Stimulated activated CD8-positive, alpha-beta memory T cell treated with anti-CD3 and anti-CD28 coated beads, Interleukin-12 subunit alpha, Interleukin-12 subunit beta, amount 100 ng/mL, for 24 hours (primary cell): Measurements from ENCODE around the gene CDH13.

ENCODE experiments used
- DNase-seq: peaks from one replicate; pipeline ENCODE4 v3.0.0-alpha.2; 2020; ENCODE audit errors: extremely low read depth

CDH13 gene

DNA sequence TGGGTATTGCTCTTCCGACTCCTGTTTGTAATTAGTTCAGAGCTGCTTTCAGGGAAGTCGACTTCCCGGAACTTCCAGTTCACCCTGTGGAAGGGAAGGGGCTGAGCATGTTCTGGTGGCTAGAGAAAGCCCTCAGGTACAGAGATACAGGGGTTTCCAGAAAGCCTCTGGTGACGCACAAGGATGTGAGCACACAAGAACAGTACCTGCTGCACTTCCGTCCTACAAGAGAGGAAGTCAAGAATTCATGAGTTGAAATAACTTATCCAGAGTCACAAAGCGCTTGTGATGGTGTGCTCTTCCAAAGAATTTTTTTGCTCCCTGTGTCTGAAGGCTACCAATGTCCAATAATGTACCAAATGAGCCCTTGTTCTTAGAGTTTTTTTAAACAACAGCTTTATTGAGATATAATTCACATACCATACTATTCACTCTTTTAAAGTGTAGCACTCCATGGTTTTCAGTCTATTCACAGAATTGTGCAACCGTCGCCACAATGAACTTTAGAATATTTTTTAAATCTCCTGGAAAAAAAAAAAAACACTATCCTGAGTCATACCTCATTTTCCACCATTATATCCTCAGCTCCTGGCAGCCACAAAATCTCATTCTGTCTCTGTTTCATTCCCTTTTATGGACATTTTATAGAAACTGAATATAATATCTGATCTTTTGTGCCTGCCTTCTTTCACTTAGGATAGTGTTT, 327.6 kb downstream of the CDH13 start:
- DNase-seq: no peak

DNA sequence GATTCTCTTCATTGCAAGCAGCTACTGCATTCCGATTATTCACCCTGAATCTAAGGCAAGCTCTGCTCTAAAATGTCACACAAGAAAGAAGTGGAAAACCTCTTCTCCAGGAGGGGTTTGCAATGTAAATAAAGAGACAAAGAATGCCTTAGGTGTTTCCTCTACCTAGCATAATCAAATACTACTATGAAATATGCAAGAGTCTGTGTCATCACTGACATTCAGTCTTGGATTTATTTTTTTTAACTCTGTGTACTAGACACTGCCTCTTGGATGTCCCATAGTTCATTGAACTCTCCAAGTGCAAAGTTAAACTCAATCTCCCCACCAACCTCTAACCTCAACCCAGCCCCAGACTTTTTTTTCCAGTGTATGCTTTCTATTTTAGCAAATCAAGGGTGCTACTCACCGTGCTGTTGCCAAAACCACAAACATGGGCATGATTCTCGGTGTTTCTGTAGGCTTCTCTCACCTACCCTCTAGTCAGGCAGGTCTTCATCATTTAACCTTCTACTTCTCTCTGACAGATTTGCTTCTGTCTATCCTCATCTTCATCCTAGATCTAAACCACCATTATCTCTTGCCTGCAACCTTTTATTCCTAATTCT, 329.1 kb downstream of the CDH13 start:
- no peak for DNase-seq

DNA sequence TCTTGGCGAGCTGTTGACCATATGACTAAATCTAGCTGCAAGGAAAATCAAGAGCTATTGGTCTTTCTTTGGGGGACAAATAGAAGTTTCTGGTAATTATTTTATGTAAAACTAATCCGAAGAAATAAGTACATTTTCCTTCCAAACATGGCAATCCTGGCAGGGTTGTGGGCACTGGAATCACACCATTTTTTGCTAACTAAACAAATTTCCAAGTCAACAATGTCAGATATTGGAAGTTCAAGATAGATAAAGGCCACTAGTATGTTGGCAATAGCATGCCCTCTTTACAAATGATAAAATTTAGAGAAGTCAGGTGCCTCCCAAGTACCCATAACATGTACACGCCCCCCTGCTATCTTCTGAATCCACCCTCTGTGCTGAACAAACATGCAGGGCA, 330.4 kb downstream of the CDH13 start:
- DNase-seq: no peak

DNA sequence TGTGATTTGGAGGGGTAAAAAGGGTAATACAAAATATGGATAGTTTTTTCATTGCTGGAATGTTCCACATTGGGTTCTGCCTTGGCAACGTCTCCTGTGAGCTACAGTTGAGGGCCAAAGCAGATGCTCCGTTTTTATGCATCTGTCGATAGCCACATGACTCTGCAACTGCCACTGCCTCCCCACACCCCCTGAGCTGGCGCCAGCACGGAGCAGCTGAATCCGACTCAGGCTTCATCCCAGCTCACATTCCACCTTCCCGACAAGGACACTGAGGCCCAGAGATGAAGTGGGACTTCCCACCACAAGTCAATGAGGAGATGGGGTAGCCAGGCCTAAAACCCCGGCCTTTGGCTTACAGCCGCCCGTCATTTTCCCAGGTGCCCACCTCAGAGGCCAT, 334.1 kb downstream of the CDH13 start:
- no peak for DNase-seq

DNA sequence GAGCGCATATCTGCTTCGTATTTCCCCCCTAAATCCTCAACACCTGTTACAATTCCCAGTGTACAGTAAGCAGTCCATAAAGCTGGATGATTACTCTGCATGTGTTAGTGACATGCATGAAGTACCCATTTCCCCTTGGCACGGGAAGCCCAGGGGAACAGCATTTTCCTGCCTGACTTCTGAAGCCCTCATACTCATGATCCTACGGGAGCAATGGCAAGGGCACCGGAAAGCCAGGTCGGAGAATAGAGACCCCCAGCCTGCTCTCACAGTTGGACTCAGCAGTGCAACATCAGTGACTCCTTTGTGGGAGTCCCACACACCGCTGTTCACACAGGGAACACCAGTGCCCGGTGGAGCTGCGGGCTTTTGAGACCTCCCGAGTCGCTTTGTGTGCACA, 336.9 kb downstream of the CDH13 start:
- DNase-seq: no peak

DNA sequence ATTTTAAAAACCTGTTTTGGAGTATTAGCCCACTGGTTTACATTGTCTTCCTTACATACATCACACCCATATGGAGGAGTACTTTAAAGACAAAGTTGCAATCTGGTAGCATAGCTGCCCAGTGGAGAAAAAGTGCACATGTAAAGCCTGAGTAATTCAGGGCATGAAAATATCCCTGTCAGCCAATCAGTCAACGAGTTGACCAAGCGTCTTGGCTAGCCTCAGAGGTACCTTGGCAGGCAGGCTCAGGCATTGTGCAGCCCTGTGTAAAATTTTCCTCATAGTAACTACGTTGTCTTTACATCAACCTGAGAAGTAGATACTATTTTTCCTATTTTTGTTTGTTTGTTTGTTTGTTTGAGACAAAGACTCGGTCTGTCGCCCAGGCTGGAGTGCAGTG, 339.0 kb downstream of the CDH13 start:
- no peak for DNase-seq

DNA sequence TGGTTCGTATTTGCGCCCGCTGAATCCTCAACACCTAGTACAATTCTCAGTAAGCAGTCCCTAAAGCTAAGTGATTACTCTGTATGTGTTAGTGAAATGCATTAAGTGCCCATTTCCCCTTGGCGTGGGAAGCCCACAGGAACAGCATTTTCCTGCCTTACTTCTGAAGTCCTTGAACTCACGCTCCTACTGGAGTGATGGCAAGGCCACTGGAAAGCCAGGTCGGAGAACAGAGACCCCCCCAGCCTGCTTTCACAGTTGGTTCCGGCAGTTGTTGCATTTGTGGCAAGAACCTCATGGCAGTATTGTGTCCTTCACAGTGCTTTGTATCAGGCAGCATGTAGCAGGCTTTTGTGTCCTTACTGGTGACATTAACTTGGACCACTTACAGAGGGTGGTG, 340.7 kb downstream of the CDH13 start:
- DNase-seq: no peak

DNA sequence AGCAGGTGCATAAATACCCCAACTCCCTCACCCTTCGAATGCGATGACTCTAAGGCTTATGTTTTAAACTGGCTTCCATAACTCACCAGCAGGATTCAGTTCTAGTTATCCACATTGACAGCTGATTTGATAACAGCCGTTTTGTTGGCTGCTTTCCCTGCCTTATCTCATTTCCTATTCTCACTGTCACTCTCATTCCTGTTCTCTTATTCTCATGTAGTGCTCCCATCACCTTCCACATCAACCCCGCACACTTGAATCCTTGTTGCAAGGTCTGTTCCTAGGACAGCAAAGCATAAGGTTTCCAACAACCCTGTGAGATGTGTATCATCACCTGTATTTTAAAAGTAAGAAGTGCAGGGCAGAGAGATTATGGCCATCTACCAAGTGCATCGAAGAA, 344.4 kb downstream of the CDH13 start:
- no peak for DNase-seq

DNA sequence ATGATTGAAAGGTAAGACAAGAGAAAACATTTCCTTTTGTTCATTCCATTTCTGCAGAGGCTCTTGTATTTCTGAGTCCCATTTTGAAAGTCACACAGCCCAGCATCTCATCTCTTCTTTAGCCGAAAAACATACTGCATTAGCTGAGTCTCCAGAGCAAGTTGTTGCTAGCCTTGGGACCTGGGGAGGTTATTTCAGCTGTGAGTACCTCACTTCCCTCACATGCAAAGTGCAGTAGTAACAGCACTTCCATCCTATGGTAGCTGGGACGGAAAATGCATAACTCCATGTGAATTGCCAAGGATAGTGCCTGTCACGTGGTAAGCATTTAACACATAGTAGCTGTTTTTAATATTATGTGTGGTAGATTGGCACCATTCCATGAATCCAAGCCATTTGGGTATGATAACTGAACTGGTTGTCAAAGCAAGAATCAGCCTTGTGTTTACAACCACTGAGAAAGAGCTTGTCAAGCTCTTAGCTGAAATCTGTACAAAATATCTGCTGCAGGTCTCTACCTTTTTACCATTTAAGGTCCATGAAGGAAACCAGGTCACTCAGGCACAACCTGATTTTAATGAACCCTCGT, 345.7 kb downstream of the CDH13 start:
- no peak for DNase-seq

DNA sequence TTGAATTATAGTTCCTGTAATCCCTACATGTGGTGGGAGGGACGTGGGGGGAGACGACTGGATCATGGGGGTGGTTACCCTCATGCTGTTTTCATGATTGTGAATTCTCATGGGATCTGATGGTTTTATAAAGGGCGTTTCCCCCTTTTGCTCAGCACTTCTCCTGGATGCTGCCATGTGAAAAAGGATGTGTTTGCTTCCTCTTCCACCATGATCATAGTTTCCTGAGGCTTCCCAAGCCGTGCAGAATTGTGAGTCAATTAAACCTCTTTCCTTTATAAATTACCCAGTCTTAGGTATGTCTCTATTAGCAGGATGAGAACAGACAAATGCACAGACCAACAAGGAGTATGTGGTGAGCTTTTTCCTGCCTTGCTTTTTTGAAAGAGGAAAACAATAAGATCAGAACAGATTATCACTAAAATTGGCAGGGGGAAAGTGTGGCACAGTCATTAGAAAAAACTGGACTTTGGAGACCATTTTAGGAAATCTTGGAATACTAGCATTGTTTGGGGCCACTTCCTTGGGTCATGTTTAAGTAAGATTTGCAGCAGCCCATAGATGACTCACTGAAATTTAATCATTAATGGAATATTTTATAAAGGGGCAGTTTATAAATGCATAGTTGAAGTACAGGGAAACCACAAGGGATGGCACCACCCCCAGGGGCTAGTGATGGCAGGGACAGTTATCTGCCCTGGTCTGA, 352.8 kb downstream of the CDH13 start:
- no peak for DNase-seq

DNA sequence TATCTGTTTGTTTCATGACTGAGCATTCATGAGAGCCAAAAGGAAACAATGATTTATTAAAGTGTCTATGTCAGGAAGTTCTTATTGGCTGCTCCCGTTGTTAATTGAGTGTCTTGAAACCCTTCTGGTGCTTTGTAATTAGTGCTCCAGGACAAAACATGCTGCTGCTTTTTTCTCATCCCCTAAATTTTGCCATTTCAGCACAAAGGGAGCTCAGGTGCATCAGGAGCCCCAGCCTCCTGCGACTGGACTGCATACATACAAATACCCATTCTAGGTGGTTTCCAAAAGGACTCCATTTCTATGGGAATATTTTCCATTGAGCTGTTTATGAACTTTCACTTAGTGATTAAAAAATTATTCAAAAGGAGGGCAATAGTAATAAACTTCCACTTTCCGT, 354.0 kb downstream of the CDH13 start:
- no peak for DNase-seq

DNA sequence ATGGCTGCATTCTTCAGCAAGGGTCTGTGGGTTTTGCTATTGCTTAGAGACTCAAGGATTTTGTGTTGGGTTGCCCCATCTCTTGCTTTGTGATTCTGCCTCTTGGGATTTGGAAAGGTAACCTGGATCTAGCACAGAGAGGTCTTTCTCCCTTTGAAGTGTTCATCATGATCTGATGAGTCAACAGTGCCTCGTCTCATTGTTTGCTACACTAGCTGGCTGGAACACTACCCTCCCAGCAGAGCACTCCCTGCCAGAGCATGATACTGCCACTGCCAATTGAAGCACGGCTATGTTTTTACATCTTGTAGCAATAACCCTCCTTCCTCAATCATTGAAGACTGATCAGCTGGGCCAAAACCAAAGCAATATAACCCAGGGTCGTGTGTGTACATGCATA, 361.0 kb downstream of the CDH13 start:
- no peak for DNase-seq

DNA sequence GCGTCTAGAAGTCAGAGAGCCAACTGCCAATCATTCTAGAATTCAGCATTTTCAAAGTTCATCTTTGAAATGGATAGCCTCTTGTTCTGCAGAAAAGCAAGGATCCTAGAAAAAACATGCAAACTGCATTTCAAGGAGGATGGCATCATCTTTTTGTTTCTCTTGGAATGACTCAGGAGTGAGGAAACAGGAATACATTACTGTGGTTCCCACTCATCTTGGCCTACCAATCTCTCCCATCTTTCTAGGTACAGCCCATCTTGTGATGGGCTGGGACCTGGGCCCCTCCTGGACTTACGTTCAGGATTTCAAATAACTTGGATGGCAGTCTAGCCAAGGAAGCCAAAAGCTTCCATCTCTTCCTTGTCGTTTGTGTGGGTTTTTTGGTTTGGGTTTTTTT, 363.4 kb downstream of the CDH13 start:
- DNase-seq: no peak

DNA sequence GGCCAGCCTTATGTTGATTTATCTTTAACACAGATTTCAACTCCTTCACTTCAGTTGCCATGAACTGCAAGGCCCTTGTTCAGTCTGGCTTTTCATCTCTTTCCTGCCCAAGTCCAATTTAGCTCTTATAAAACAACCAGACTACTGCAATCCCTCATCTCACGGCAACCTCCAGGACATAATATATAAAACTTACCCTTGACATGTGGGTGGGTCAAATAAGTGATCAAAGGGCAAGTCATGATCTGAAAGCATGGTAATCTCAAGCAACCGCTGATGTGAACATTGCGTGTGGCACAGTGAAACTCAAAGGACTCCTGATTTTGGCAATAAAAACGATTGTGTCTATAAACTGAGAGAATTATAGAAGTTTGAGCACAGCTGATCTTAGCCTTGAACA, 364.6 kb downstream of the CDH13 start:
- no peak for DNase-seq

DNA sequence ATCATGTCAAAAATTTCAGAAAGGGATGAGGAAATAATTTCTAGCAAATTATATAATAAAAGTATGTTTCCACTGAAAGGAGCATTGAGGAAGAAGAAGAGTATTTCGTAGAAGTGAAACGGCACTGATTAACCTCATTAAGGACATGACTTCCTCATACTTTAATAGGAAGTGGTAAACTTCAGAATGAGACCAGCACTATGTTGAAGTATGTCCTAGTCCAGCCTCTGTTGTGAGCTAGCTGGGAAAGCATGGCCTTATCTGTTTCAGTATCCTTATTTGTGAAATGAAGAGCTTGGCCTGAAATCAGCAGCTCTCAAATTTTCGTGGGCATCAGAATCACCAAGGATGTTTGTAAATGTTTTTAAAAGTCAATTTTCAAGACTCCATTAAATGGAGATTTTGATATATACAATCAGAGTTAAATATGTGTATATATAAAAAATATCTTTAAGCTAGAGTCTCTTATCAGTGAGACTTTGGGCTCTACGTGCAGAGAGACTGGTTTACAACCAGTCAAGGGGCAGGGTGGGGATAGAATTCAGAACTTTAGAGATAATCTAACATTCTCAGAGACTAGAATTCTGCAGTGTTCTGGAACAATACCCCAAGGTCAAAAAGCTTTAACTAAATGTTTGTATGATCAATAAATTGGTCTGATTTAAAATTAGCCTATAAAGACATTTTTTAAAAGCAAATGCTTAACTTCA, 365.4 kb downstream of the CDH13 start:
- no peak for DNase-seq

DNA sequence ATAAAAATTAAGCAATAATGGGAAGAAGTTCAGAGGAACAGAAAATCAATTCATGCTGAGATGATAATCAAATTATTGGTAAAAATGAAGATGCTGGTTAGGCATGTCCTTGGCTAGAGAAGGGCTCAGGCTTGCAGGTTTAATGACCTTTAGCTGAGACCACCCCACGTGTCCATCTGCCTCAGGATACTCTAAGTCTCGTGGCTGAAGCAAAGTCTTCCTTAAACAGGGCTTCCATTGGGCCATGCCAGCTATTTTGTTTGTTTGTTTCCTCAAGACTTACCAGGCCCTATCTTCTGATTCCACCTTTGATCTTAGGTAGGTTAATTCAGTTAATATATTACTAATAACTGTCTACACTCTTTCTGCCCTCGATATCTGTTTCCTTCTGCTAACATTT, 366.0 kb downstream of the CDH13 start:
- DNase-seq: no peak

DNA sequence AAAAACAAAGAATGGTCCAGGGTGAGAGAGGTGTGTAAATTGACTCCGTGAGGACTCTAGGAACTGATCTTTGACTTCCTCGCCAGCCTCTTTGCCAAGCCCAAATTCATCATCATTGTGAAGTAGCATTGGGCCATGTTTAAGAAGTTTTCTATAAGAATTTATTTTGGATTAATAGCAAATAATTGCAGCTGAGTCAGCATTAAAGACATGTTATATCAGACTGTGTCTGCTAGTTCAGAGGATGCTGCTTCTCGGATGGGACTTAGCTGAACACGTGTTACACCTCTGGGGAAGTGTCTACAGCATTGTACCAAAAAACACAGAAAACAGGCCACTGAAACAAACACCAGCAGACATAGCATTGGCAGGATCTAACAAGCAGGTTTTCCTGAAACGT, 366.6 kb downstream of the CDH13 start:
- DNase-seq: no peak

DNA sequence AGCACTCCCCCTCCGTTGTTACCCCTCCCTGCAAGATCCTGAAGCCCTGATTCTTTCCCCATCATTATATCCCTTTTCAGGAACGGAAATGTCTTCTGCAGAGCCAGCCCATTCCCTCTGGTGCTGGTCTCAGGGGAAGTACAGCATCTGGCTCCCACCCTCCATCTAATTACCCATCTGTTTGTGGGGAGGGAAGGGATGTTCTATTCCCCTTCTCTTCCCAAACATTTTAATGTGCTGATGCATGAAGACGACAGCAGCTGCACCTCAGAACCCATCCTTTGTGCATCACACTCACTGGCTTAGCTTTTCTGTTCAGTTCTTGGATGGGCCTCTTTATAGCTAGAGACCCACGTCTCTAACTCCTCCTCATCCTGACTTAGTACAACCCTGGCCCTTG, 367.2 kb downstream of the CDH13 start:
- DNase-seq: no peak

DNA sequence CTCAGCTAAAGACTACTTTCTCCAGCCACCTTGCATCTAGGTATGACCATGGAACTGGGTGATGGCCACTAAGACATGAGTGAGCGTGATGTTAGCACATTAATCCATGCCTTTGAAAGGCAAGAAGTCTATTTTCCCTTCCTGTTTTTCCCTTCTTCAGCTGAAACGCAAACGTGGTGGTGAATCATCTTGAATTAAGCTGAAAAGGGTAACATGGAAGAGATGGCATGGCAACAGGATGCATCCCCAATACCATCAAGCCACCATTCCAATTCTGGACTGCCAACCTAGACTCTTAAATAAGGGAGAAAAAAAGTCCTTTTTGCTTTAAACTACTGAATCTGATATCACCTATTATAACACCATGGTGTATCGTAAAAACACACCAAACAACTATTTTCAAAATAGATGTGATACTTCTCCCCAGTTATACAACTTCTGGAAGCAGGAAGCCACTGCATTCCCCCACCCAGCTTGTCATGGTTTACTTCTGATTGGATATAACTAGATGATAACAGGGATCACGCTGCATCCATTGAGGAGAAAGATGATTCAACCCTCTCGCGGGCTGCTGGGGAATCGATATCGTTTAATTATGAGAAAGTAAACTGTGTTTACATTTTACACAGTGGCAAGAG, 368.6 kb downstream of the CDH13 start:
- no peak for DNase-seq

DNA sequence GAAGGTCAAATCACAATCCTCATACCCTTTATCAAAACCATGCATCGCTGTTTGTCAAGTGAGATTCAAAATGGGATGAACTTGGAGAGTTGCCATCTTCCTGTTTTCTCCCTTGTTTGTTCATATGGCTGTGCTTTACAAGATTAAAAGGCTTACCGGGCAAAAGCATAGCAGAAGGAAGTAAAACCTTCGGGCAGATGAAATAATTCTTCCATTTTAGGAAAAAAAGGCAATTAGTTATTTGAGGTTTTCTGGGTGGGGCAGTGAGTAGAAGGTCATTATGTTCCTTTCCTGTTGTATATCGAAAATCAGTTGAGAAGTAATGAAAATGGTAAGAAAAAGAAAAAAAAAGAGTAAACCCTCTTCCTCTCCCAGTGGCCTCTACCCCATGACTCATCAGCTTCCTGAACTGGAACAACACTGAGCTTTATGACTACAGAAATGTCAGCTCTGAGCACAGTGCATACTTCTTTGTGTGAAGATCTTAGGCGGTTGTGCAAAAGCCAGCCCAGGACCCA, 369.2 kb downstream of the CDH13 start:
- no peak for DNase-seq

DNA sequence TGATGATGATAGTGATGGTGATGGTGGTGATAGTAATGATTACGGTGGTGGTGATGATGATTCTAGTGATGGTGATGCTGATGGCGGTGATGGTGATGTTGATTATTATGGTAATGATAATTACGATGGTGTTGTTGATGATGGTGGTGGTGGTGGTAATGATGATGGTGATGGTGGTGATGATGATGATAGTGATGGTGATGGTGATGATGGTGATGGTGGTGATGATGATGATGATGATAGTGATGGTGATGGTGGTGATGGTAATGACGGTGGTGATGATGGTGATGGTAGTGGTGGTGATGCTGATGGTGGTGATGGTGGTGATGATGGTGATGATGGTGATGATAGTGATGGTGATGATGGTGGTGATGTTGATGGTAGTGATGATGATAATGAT, 370.0 kb downstream of the CDH13 start:
- DNase-seq: no peak

DNA sequence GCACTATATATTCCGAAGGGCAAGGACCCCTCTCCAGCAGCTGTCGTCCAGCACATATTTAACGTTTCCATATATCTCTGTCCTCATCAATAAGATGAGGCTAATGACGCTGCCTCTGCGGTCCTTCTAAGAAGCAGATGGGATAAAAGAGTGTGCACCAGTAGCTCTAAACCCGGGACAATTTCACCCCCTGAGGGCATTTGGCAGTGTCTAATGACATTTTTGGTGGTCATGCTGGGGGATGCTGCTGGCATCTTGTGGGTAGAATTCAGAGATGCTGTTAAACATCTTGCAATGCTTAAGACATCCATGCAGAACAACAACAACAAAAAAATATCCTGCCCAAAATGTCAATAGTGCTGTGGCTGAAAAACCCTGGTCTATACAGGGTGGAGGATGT, 372.9 kb downstream of the CDH13 start:
- no peak for DNase-seq
